Natural killer cell (primary cell): ENCODE data around the gene LIFR. TPM values are rescaled to one million over a fixed set of nuclear protein-coding genes. Genes with fewer than 3 reads are reported as not detected.

Experiments
- ATAC-seq, 3 donors: fragments of 150-1000 bp in 2 of 3; fragments of 200-7000 bp in 1 of 3; cut with Tn5 transposase; 1 replicate in 1 of 3; 2 replicates in 2 of 3; pipeline ENCODE4 v1.10.0; 2021; ENCODE audit warnings: mild to moderate bottlenecking in 2 of 3, moderate library complexity in 2 of 3
- DNase-seq, 2 donors: peaks; one replicate each; pipeline versions ENCODE4 v3.0.0 to v3.0.0-alpha.2; 2013 to 2021; ENCODE audit warnings: mixed read lengths in 1 of 2
- H3K27ac ChIP-seq: one replicate; pipeline ENCODE4 v1.5.1; 2013; ENCODE audit warnings: mild to moderate bottlenecking, low read length
- H3K27me3 ChIP-seq: one replicate; pipeline ENCODE4 v1.6.1; 2013; ENCODE audit warnings: low read length; ENCODE audit not compliant: control insufficient read depth, insufficient read depth
- H3K36me3 ChIP-seq: one replicate; pipeline ENCODE4 v1.6.1; 2013; ENCODE audit warnings: low read length; ENCODE audit not compliant: control insufficient read depth, insufficient read depth
- H3K4me1 ChIP-seq: one replicate; pipeline ENCODE4 v1.6.1; 2013; ENCODE audit warnings: low read length; ENCODE audit not compliant: control insufficient read depth, insufficient read depth
- H3K4me3 ChIP-seq: one replicate; pipeline ENCODE4 v1.5.1; 2013; ENCODE audit warnings: low read length
- H3K9me3 ChIP-seq: one replicate; pipeline ENCODE4 v1.6.1; 2013; ENCODE audit warnings: low read length; ENCODE audit not compliant: control insufficient read depth, insufficient read depth
- H3K27ac Mint-ChIP-seq, 2 donors: one replicate each; pipeline ENCODE4 v1.8.0; 2022; ENCODE audit warnings: mild to moderate bottlenecking in 2 of 2, mixed read lengths in 2 of 2, moderate library complexity in 1 of 2
- H3K27me3 Mint-ChIP-seq, 2 donors: one replicate each; pipeline ENCODE4 v1.8.0; 2022; ENCODE audit warnings: low read depth in 2 of 2, mixed read lengths in 2 of 2
- H3K36me3 Mint-ChIP-seq: one replicate; pipeline ENCODE4 v1.8.0; 2022; ENCODE audit warnings: mixed read lengths
- H3K4me1 Mint-ChIP-seq, 2 donors: one replicate each; pipeline ENCODE4 v1.8.0; 2022; ENCODE audit warnings: mixed read lengths in 2 of 2
- H3K4me3 Mint-ChIP-seq: one replicate; pipeline ENCODE4 v1.8.0; 2022; ENCODE audit warnings: mild to moderate bottlenecking, moderate library complexity, mixed read lengths
- H3K9me3 Mint-ChIP-seq, 2 donors: one replicate each; pipeline ENCODE4 v1.8.0; 2022; ENCODE audit warnings: mixed read lengths in 2 of 2
- WGBS: methylation state at CpG from one replicate; pipeline ENCODE4 v1.1.7; 2013; ENCODE audit warnings: missing lambda C conversion rate; ENCODE audit not compliant: insufficient coverage; 5-methylcytosine and 5-hydroxymethylcytosine counted together
- intact Hi-C: fragments of 100-400 bp; cut with micrococcal nuclease; formaldehyde crosslinking; loops from one replicate; pipeline ENCODE4 v1.14.2; 2022
- total RNA-seq, 4 donors: library from RNA; stranded (reverse); fragments of 120-200 nt in 1 of 4; gene quantifications; one replicate each; pipeline versions ENCODE4 v1.2.3 to v1.2.4, GENCODE V29; 2013 to 2022
- TF ChIP-seq, protein P1 (sequence below): fragments of 200-600 bp; IDR thresholded peaks from one replicate; pipeline ENCODE4 v1.8.0; 2022; ENCODE audit warnings: antibody characterized with exemption

Gene LIFR
- total RNA-seq, 3 donors from 2014 or later (not counting 1 experiment from before 2014, with no cell fraction given), result not detected

GRCh38 chr5:38478878-38479277 is 77.6 kb downstream of the LIFR start:
- H3K9me3 ChIP-seq, result no peaks in the 10 kb centered on the region
- no peak overlapping the region for H3K27ac ChIP-seq
- H3K36me3 Mint-ChIP-seq, result no peaks in the 10 kb centered on the region
- H3K4me3 ChIP-seq, result no peak overlapping the region
- no peaks in the 10 kb centered on the region for H3K9me3 Mint-ChIP-seq
- intact Hi-C loops, result no loop called here
- TF ChIP-seq, protein P1, sequence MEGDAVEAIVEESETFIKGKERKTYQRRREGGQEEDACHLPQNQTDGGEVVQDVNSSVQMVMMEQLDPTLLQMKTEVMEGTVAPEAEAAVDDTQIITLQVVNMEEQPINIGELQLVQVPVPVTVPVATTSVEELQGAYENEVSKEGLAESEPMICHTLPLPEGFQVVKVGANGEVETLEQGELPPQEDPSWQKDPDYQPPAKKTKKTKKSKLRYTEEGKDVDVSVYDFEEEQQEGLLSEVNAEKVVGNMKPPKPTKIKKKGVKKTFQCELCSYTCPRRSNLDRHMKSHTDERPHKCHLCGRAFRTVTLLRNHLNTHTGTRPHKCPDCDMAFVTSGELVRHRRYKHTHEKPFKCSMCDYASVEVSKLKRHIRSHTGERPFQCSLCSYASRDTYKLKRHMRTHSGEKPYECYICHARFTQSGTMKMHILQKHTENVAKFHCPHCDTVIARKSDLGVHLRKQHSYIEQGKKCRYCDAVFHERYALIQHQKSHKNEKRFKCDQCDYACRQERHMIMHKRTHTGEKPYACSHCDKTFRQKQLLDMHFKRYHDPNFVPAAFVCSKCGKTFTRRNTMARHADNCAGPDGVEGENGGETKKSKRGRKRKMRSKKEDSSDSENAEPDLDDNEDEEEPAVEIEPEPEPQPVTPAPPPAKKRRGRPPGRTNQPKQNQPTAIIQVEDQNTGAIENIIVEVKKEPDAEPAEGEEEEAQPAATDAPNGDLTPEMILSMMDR, result no peak
- H3K4me1 ChIP-seq, result no peaks in the 10 kb centered on the region
- H3K4me3 Mint-ChIP-seq, result no peak overlapping the region
- H3K36me3 ChIP-seq, result no peaks in the 10 kb centered on the region
- H3K27ac Mint-ChIP-seq, result no peak overlapping the region
- peaks cover 32% of the 10 kb centered on the region for H3K27me3 ChIP-seq
- 84% methylated on average over 2 of the region's 3 CpGs for WGBS
- DNase-seq (no peak), ATAC-seq (no peak)
- H3K4me1 Mint-ChIP-seq, result no peaks in the 10 kb centered on the region
- H3K27me3 Mint-ChIP-seq, result peaks cover 24 to 72% of the 10 kb centered on the region in 2 donors

- intact Hi-C loops, result no loop called here
- DNase-seq, result no peak
- H3K9me3 ChIP-seq, result no peaks in the 10 kb centered on the region
- H3K27me3 Mint-ChIP-seq, result peaks cover 24 to 71% of the 10 kb centered on the region in 2 donors
- no peak overlapping the region for H3K4me3 Mint-ChIP-seq
- TF ChIP-seq, protein P1, result no peak
- no peak overlapping the region for H3K4me3 ChIP-seq
- H3K9me3 Mint-ChIP-seq, result no peaks in the 10 kb centered on the region
- no peaks in the 10 kb centered on the region for H3K4me1 ChIP-seq
- ATAC-seq, result no peak
- H3K27me3 ChIP-seq, result peaks cover 32% of the 10 kb centered on the region
- no peaks in the 10 kb centered on the region for H3K4me1 Mint-ChIP-seq
- no CpG with 5 or more reads among the region's 3 CpGs for WGBS
- H3K27ac Mint-ChIP-seq, result no peak overlapping the region
- H3K27ac ChIP-seq, result no peak overlapping the region
- H3K36me3 ChIP-seq, result no peaks in the 10 kb centered on the region
- H3K36me3 Mint-ChIP-seq, result no peaks in the 10 kb centered on the region
These were observed 78.3 kb downstream of the LIFR start for GRCh38 chr5:38478166-38478565.

GRCh38 chr5:38473008-38473407 is 83.4 kb downstream of the LIFR start:
- intact Hi-C loops, result no loop called here
- Histone ChIP-seq H3K27ac (no peak overlapping the region), H3K27me3 (peaks cover 34% of the 10 kb centered on the region), H3K9me3 (no peaks in the 10 kb centered on the region), H3K4me1 (no peaks in the 10 kb centered on the region), H3K36me3 (no peaks in the 10 kb centered on the region), H3K4me3 (no peak overlapping the region)
- 43% methylated on average over 8 of the region's 8 CpGs for WGBS
- Mint-ChIP-seq H3K4me1 (no peaks in the 10 kb centered on the region), H3K27ac (no peak overlapping the region), H3K36me3 (no peaks in the 10 kb centered on the region), H3K27me3 (peaks cover 32 to 67% of the 10 kb centered on the region in 2 donors), H3K9me3 (no peaks in the 10 kb centered on the region), H3K4me3 (no peak overlapping the region)
- DNase-seq (no peak), ATAC-seq (no peak)
- TF ChIP-seq, protein P1, result no peak

DNA sequence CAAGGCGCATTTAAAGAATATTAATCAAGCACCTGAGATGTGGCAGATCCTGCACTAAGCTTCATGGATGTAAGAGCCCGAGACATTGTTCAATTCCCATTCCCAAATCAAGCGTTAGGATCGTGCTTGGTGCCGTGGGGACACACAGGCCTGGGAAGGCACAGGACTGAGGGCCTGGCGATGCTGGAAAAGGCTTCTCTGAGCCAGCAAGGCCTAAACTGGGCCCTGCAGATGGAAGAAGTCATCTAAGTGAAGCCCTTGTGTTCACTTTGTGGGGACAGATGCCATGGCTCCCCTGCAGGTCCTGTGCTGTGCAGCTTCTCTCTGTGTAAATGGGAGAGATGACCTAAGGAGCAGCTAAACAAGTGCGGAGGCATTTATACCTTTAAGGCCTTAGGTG is 83.9 kb downstream of the LIFR start:
- no peak for ATAC-seq
- Mint-ChIP-seq H3K4me1 (no peaks in the 10 kb centered on the region), H3K4me3 (no peak overlapping the region), H3K27ac (no peak overlapping the region), H3K9me3 (no peaks in the 10 kb centered on the region), H3K27me3 (peaks cover 32 to 63% of the 10 kb centered on the region in 2 donors), H3K36me3 (no peaks in the 10 kb centered on the region)
- Histone ChIP-seq H3K4me3 (no peak overlapping the region), H3K9me3 (no peaks in the 10 kb centered on the region), H3K36me3 (no peaks in the 10 kb centered on the region), H3K27me3 (peaks cover 35% of the 10 kb centered on the region), H3K27ac (no peak overlapping the region), H3K4me1 (no peaks in the 10 kb centered on the region)
- no peak for DNase-seq
- TF ChIP-seq, protein P1, result no peak
- intact Hi-C loops, result no loop called here
- WGBS, result 90% methylated on average over 7 of the region's 7 CpGs
